ENCODE measurements around the gene PRSS33. TPM values are rescaled to one million over a fixed set of nuclear protein-coding genes. Genes with fewer than 3 reads are reported as not detected.

The PRSS33 gene
- total RNA-seq, 1 experiment from 2014 or later: not detected

DNA sequence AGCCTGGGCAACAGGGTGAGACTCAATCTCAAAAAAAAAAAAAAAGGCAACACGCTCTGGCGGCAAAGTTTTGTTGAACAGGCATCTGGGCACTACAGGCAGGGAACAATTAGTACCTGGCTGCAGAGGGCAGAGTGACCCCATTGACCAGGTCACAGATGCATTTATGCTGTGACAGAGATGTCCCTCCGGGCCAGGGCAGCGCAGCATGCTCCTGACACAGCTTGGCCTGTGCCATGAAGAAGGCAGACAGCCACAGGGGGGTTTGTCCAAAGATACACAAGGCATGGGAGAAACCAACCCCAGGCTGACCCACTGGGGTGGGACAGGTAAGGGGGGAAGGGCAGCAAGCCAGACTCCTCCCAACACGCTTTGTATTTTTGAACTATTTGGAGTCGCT, 42.6 kb downstream of the PRSS33 start:
- H3K4me1 ChIP-seq (ENCODE audit: low read length): peaks cover 5% of the 10 kb centered on the region
- H3K79me2 ChIP-seq (ENCODE audit: low read length): no peaks in the 10 kb centered on the region
- H3K9ac ChIP-seq (ENCODE audit: low read length): no peak overlapping the region
- no peak overlapping the region for H3K4me3 ChIP-seq (ENCODE audit: low read length)
- H3K27ac ChIP-seq (ENCODE audit: low read length): no peak overlapping the region
- H3K27me3 ChIP-seq (ENCODE audit: low read length): no peaks in the 10 kb centered on the region
- no peaks in the 10 kb centered on the region for H4K20me1 ChIP-seq (ENCODE audit: insufficient read depth, low read depth, low read length)
- H2AFZ ChIP-seq (ENCODE audit: low read length): no peak overlapping the region
- H3K36me3 ChIP-seq (ENCODE audit: insufficient read depth, low read length): no peaks in the 10 kb centered on the region
- H3K9me2 ChIP-seq (replicated peaks; ENCODE audit: insufficient read depth, low read length): no peaks in the 10 kb centered on the region
- H3K4me2 ChIP-seq (ENCODE audit: low read depth, low read length, poor library complexity, severe bottlenecking): no peak overlapping the region
- DNase-seq: no peak
- H3K9me3 ChIP-seq (ENCODE audit: low read length): no peaks in the 10 kb centered on the region

- Histone ChIP-seq H3K4me1 (ENCODE audit: low read length) (peaks cover 5% of the 10 kb centered on the region), H3K9me2 (replicated peaks; ENCODE audit: insufficient read depth, low read length) (no peaks in the 10 kb centered on the region), H3K9ac (ENCODE audit: low read length) (no peak overlapping the region), H3K4me3 (ENCODE audit: low read length) (no peak overlapping the region), H3K36me3 (ENCODE audit: insufficient read depth, low read length) (no peaks in the 10 kb centered on the region), H2AFZ (ENCODE audit: low read length) (no peak overlapping the region), H4K20me1 (ENCODE audit: insufficient read depth, low read depth, low read length) (no peaks in the 10 kb centered on the region), H3K27ac (ENCODE audit: low read length) (no peak overlapping the region), H3K27me3 (ENCODE audit: low read length) (no peaks in the 10 kb centered on the region), H3K9me3 (ENCODE audit: low read length) (no peaks in the 10 kb centered on the region), H3K4me2 (ENCODE audit: low read depth, low read length, poor library complexity, severe bottlenecking) (no peak overlapping the region), H3K79me2 (ENCODE audit: low read length) (no peaks in the 10 kb centered on the region)
- no peak for DNase-seq
Observed at GRCh38 chr16:2743007-2743810, 44.2 kb downstream of the PRSS33 start.

DNA sequence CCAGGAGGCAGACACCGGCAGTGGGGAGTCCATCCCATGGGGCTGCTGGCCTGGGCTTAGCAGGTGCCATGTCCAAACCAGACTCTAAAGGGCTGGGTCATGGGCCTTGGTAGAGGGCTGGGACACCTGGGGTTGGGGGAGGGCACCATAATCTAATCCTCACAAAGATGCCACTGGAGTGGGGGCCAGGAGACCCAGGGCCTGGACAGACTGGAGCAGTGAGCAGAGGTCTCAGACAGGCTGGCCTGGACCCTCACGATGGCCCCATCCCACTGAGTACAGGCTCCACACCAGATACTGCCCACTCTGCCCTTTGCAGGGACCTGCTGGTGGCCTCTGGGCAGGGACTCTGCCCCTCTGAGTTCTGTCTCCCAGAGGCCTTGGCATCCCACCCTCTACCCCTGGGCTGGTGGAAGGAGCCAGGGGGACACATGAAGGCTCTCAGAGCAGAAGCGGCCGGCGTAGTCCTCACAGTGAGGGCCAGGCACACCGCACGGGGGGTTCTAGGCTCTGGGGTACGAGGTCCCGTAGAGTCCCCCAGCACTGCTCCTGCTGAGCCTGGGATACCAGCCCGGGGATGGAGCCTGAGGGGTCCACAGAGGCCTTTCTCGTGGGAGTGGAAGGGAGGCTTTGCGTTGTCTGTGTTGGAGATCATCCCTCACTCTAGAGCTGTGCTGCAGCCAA, 44.9 kb downstream of the PRSS33 start:
- H3K36me3 ChIP-seq (ENCODE audit: insufficient read depth, low read length): no peaks in the 10 kb centered on the region
- H3K9me2 ChIP-seq (replicated peaks; ENCODE audit: insufficient read depth, low read length): no peaks in the 10 kb centered on the region
- H3K79me2 ChIP-seq (ENCODE audit: low read length): no peaks in the 10 kb centered on the region
- peaks cover 5% of the 10 kb centered on the region for H3K4me1 ChIP-seq (ENCODE audit: low read length)
- H3K9ac ChIP-seq (ENCODE audit: low read length): no peak overlapping the region
- no peaks in the 10 kb centered on the region for H4K20me1 ChIP-seq (ENCODE audit: insufficient read depth, low read depth, low read length)
- no peak overlapping the region for H2AFZ ChIP-seq (ENCODE audit: low read length)
- H3K27me3 ChIP-seq (ENCODE audit: low read length): no peaks in the 10 kb centered on the region
- H3K9me3 ChIP-seq (ENCODE audit: low read length): no peaks in the 10 kb centered on the region
- no peak overlapping the region for H3K27ac ChIP-seq (ENCODE audit: low read length)
- no peak overlapping the region for H3K4me2 ChIP-seq (ENCODE audit: low read depth, low read length, poor library complexity, severe bottlenecking)
- no peak for DNase-seq
- H3K4me3 ChIP-seq (ENCODE audit: low read length): no peak overlapping the region

- no peak overlapping the region for H3K27ac ChIP-seq (ENCODE audit: low read length)
- no peak overlapping the region for H2AFZ ChIP-seq (ENCODE audit: low read length)
- no peak overlapping the region for H3K4me3 ChIP-seq (ENCODE audit: low read length)
- no peaks in the 10 kb centered on the region for H3K9me3 ChIP-seq (ENCODE audit: low read length)
- H4K20me1 ChIP-seq (ENCODE audit: insufficient read depth, low read depth, low read length): no peaks in the 10 kb centered on the region
- no peaks in the 10 kb centered on the region for H3K9me2 ChIP-seq (replicated peaks; ENCODE audit: insufficient read depth, low read length)
- H3K36me3 ChIP-seq (ENCODE audit: insufficient read depth, low read length): no peaks in the 10 kb centered on the region
- H3K4me1 ChIP-seq (ENCODE audit: low read length): peaks cover 5% of the 10 kb centered on the region
- no peaks in the 10 kb centered on the region for H3K79me2 ChIP-seq (ENCODE audit: low read length)
- no peaks in the 10 kb centered on the region for H3K27me3 ChIP-seq (ENCODE audit: low read length)
- DNase-seq: no peak
- H3K4me2 ChIP-seq (ENCODE audit: low read depth, low read length, poor library complexity, severe bottlenecking): no peak overlapping the region
- H3K9ac ChIP-seq (ENCODE audit: low read length): no peak overlapping the region
Observed at GRCh38 chr16:2741168-2741567, 46.2 kb downstream of the PRSS33 start.

- H3K27me3 ChIP-seq (ENCODE audit: low read length): no peaks in the 10 kb centered on the region
Observed at GRCh38 chr16:2740476-2740875, 46.9 kb downstream of the PRSS33 start.

DNA sequence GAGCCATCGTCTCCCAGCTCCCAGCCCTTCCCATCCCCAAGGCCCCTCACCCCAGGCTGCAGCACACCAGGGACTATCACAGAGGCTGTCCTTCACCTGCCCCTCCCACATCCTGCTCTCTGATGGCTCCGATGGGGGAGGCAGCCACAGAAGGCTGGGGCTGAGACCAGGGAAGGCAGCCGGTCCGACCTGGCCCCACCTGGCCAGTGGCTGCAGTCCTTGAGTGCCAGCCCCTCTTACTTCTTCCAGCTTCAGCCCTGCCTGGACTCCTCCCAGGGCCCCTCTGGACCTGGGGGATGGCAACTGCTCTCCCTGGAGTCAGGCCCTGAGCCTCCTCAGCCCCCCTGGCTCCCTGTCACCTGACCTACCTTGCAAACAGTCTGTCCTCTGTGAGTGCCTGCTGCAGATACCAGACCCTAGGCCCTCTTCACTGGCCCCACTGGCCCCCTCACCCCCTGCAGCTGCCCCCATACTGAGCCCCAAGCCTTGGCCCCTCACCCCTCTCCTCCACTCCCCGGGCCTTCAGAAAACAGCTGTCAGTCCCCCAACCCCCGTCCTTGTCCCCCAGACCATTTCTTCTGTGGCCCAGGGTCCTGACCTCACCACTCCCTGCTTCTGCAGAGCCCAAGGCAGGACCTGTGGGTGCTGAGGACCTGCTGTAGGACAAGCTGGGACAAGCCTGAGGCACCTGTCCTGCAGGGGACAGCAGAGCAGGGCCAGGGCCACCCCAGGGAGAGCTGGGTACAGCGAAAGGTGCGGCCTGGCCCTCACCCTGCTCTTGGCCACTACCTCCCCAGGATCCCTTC, 47.5 kb downstream of the PRSS33 start:
- no peak overlapping the region for H3K9ac ChIP-seq (ENCODE audit: low read length)
- no peak for DNase-seq
- no peaks in the 10 kb centered on the region for H3K4me1 ChIP-seq (ENCODE audit: low read length)
- H3K27ac ChIP-seq (ENCODE audit: low read length): no peak overlapping the region
- no peak overlapping the region for H3K4me3 ChIP-seq (ENCODE audit: low read length)
- no peak overlapping the region for H3K4me2 ChIP-seq (ENCODE audit: low read depth, low read length, poor library complexity, severe bottlenecking)
- no peaks in the 10 kb centered on the region for H3K27me3 ChIP-seq (ENCODE audit: low read length)
- no peaks in the 10 kb centered on the region for H3K9me2 ChIP-seq (replicated peaks; ENCODE audit: insufficient read depth, low read length)
- no peaks in the 10 kb centered on the region for H3K9me3 ChIP-seq (ENCODE audit: low read length)
- H4K20me1 ChIP-seq (ENCODE audit: insufficient read depth, low read depth, low read length): no peaks in the 10 kb centered on the region
- no peak overlapping the region for H2AFZ ChIP-seq (ENCODE audit: low read length)
- no peaks in the 10 kb centered on the region for H3K36me3 ChIP-seq (ENCODE audit: insufficient read depth, low read length)
- no peaks in the 10 kb centered on the region for H3K79me2 ChIP-seq (ENCODE audit: low read length)

More at GRCh38 chr16:2740476-2740875, 46.9 kb downstream of the PRSS33 start:
- DNase-seq: no peak
- H3K79me2 ChIP-seq (ENCODE audit: low read length): no peaks in the 10 kb centered on the region
- H3K4me1 ChIP-seq (ENCODE audit: low read length): peaks cover under 1% of the 10 kb centered on the region; the same call in 1 of the 2 replicates
- H2AFZ ChIP-seq (ENCODE audit: low read length): no peak overlapping the region
- H4K20me1 ChIP-seq (ENCODE audit: insufficient read depth, low read depth, low read length): no peaks in the 10 kb centered on the region
- H3K4me2 ChIP-seq (ENCODE audit: low read depth, low read length, poor library complexity, severe bottlenecking): no peak overlapping the region
- no peaks in the 10 kb centered on the region for H3K9me2 ChIP-seq (replicated peaks; ENCODE audit: insufficient read depth, low read length)
- H3K9me3 ChIP-seq (ENCODE audit: low read length): no peaks in the 10 kb centered on the region
- H3K27ac ChIP-seq (ENCODE audit: low read length): no peak overlapping the region
- H3K36me3 ChIP-seq (ENCODE audit: insufficient read depth, low read length): no peaks in the 10 kb centered on the region
- H3K4me3 ChIP-seq (ENCODE audit: low read length): no peak overlapping the region
- no peak overlapping the region for H3K9ac ChIP-seq (ENCODE audit: low read length)

- Histone ChIP-seq H2AFZ (ENCODE audit: low read length) (no peak overlapping the region), H3K27ac (ENCODE audit: low read length) (no peak overlapping the region), H3K4me3 (ENCODE audit: low read length) (no peak overlapping the region), H3K36me3 (ENCODE audit: insufficient read depth, low read length) (no peaks in the 10 kb centered on the region), H3K4me2 (ENCODE audit: low read depth, low read length, poor library complexity, severe bottlenecking) (no peak overlapping the region), H3K27me3 (ENCODE audit: low read length) (no peaks in the 10 kb centered on the region), H3K9me3 (ENCODE audit: low read length) (no peaks in the 10 kb centered on the region), H3K9ac (ENCODE audit: low read length) (no peak overlapping the region), H3K9me2 (replicated peaks; ENCODE audit: insufficient read depth, low read length) (no peaks in the 10 kb centered on the region), H4K20me1 (ENCODE audit: insufficient read depth, low read depth, low read length) (no peaks in the 10 kb centered on the region), H3K4me1 (ENCODE audit: low read length) (no peaks in the 10 kb centered on the region), H3K79me2 (ENCODE audit: low read length) (no peaks in the 10 kb centered on the region)
- no peak for DNase-seq
Observed at GRCh38 chr16:2738615-2739014, 48.7 kb downstream of the PRSS33 start.

DNA sequence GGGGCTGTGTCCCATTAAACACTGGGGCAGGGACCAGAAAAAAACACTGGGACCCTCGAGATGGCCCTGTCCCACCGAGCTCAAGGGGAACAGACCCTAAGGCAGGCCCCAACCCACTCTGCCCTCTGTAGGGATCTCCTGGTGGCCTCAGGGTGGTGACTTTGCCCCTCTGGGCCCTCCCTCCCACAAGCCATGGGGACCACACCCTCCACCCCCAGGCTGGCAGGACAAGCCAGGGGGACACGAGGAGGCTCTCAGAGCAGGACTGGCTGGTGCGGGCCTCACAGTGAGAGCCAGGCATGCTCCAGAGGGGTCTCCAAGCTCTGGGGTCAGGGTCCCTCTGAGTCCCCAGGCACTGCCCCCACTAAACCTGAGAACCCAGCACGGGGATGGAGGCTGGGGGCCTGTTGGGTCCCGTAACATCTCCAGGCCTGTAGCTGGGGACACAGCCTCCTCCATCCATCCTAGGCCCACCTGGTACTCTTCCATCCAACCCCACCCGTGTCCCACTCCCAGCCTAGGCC, 49.4 kb downstream of the PRSS33 start:
- no peaks in the 10 kb centered on the region for H3K27me3 ChIP-seq (ENCODE audit: low read length)
- H3K4me2 ChIP-seq (ENCODE audit: low read depth, low read length, poor library complexity, severe bottlenecking): no peak overlapping the region
- no peak overlapping the region for H2AFZ ChIP-seq (ENCODE audit: low read length)
- H3K4me1 ChIP-seq (ENCODE audit: low read length): no peaks in the 10 kb centered on the region
- DNase-seq: no peak
- H3K9me3 ChIP-seq (ENCODE audit: low read length): no peaks in the 10 kb centered on the region
- H3K79me2 ChIP-seq (ENCODE audit: low read length): no peaks in the 10 kb centered on the region
- no peaks in the 10 kb centered on the region for H3K9me2 ChIP-seq (replicated peaks; ENCODE audit: insufficient read depth, low read length)
- H3K27ac ChIP-seq (ENCODE audit: low read length): no peak overlapping the region
- H4K20me1 ChIP-seq (ENCODE audit: insufficient read depth, low read depth, low read length): no peaks in the 10 kb centered on the region
- no peaks in the 10 kb centered on the region for H3K36me3 ChIP-seq (ENCODE audit: insufficient read depth, low read length)
- no peak overlapping the region for H3K4me3 ChIP-seq (ENCODE audit: low read length)
- H3K9ac ChIP-seq (ENCODE audit: low read length): no peak overlapping the region
